Measurements from ENCODE around the gene SP100. TPM values are rescaled to one million over a fixed set of nuclear protein-coding genes. Genes with fewer than 3 reads are reported as not detected.
"Not testable (repeated sequence)": the region's sequence is repeated elsewhere in the genome, so short reads cannot be mapped to it uniquely, and the experiment has no call there.

The SP100 gene
- total RNA-seq, 2 donors from 2014 or later: 53.1 to 72.8 TPM

DNA sequence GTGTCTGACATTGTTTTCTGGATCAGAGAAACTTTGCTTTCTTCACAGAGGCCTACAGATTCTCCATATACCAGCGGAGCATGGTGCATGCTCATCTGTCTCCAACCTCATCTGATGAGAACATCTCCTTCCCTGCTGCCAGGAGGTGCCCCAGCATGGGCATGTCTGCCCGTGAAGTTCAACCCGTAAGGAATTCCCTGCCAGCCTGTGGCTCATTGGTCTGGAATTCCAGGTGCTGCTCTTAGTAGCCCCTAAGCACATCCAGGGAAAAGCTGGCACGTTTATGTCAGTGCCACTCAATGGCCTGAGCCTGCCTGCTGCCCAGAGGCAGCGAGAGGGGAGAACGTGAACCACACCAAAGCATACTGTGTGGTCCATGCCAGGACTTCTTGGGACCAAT, 1.7 kb upstream of the SP100 start:
- ATAC-seq: no peak
- intact Hi-C loops (cut with DNase I): loop anchor here in 1 of 2 donors (10.0 kb wide), 1 partner anchor 190 kb away; the partner anchor contains the start of gene SP140
- DNase-seq: no peak

DNA sequence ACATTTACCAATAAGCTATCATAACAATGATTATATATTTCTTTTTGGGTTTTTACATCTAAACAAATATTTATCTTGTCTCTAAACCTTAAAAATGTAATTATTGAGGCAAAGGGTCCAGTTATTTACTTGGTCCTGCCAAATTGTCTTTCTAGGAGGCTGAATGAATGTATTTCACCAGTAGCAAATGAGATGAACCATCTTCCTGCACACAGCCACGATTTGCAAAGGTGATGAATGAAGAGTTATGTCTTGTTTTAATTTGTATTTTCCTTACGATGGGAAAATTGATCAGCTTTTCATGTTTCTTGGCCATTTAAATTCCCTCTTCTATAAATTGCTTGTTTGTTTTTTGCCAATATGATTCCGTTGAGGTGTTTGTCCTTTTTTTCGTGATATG, 1.4 kb downstream of the SP100 start:
- intact Hi-C loops (cut with DNase I): loop anchor here in 1 of 2 donors (10.0 kb wide), 1 partner anchor 193 kb away; the partner anchor contains the start of gene SP140
- DNase-seq: no peak
- ATAC-seq: no peak

DNA sequence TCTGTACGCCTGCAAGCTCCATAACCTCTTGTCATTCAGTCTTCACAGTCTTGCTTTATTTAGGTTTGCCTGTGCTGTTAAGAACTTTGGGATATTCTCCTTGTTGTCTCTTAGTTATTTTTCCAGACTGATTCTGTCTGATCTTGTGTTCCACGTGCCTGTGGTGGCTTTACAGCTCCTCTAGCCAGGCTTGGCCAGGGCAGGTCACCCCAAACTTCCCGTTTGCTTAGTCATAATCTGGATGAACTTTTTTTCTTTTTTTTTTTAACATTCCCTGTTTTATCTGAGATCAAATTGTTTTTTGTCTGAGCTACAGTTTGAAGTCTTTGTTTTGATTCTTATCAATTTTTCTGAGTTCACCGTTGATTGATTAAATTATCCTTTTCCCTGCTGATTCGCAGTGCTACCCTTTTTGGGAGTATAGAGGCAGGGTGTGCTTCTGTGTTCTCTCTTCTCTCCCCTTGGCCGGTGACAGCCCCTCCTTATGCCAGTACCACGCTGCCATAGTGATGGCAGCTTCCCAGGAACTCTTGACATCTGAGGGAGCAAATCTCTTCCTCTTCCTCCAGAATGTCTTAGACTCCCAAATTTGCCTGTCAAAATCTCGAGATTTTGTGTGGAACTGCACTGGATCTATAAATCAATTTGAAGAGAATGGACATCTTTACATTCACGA, 2.5 kb downstream of the SP100 start:
- DNase-seq (peak; percentile 40), ATAC-seq (peak; percentile 26 to 60)
- intact Hi-C loops (cut with DNase I): loop anchor here in 1 of 2 donors (10.0 kb wide), 1 partner anchor 194 kb away; the partner anchor contains the start of gene SP140

DNA sequence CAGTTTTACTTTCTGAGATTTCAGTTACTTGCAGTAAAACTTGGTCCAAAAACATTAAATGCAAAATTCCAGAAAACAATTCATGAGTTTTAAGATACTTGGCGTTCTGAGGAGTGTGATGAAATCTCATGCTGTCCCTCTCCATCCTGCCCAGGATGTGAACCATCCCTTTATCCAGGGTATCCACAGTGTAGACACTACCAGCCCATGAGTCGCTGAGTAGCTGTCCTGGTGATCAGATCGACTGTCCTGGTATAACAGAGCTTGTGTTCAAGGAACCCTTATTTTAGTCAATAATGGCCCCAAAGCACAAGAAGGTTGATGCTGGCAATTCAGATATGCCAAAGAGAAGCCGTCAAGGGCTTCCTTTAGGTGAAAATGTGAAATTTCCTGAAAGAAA, 3.2 kb downstream of the SP100 start:
- ATAC-seq (no peak), DNase-seq (no peak)
- intact Hi-C loops (cut with DNase I): loop anchor here in 1 of 2 donors (10.0 kb wide), 1 partner anchor 194 kb away; the partner anchor contains the start of gene SP140

DNA sequence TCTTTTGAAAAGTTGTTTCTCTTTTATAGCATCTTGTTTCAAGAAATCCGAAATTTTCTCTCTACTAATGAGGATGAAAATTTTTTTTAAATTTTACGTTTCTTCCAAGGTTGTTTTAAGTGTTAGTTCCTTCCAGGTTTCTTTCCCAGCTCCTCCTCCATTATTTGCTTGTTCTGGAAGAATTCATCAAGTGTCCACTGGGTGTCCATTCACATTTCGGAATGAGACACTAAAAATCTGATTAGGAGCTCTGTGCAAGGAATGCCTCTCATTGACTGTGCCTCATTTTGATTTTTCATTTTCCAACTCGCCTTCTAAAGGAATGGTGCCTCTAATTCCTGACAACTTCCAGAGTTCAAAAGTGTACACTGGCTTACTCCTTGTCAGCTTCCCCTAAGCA, 6.1 kb downstream of the SP100 start:
- DNase-seq (no peak), ATAC-seq (no peak)
- intact Hi-C loops (cut with DNase I): no loop called here

DNA sequence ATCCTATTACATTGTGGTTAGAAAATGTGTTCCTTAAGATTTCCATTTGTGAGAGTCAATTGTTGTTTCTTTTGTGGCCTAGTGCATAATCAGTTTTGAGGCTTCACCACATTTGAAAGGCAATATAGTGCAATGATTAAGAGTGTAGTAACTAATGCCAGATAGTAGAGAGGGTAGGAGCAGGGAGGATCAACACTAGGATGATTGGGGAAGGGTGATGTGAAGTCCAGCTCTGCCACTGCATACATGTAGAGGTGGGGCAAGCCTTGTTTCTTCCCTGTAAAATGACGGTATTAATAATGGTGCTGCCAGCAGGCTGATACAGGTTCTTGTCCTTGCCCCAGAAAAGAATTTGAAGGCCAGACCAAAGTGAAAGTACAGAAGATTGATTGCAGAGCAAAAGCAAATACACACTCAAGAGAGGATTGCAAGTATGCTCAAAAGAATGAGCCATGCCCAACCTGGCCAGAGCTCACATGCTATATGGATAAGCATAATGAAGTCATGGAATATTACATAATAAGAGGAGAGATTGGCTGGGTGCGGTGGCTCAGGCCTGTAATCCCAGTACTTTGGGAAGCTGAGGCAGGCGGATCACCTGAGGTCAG, 8.0 kb downstream of the SP100 start:
- peak in 1 of 2 donors; percentile 27 for ATAC-seq
- DNase-seq: no peak
- intact Hi-C loops (cut with DNase I): no loop called here

DNA sequence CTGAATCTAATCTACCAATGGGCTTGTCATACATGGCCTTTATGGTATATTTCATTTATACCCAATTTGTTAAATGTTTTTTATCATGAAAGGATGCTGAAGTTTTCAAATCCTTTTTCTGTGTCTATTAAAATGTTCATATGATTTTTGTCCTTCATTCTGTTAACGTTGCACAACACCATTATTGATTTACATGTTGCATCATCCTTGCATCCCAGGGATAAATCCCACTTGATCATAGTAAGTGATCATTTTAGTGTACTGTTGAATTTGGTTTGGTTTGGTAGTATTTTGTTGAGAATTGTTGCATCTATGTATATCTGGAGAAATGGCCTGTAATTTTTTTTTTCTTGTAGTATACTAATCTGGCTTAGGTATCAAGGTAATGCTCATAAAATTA, 9.4 kb downstream of the SP100 start:
- no peak for ATAC-seq
- no peak for DNase-seq
- intact Hi-C loops (cut with DNase I): no loop called here

DNA sequence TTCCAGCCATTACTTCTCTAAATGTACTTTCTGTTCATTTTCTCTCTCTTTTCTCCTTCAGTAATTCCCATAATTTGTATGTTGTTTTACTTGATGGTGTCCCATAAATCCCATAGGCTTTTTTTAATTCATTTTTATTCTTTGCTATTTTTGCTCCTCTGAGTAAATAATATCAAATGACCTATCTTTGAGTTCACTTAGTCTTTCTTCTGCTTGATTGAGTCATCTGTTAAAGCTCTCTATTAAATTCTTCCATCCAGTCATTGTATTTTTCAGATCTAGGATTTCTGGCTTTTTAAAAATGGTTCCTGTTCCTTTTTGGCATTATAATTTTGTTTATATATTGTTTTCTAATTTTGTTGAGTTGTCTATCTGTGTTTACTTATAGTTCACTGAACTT, 13.5 kb downstream of the SP100 start:
- DNase-seq (no peak), ATAC-seq (no peak)
- intact Hi-C loops (cut with DNase I): no loop called here

DNA sequence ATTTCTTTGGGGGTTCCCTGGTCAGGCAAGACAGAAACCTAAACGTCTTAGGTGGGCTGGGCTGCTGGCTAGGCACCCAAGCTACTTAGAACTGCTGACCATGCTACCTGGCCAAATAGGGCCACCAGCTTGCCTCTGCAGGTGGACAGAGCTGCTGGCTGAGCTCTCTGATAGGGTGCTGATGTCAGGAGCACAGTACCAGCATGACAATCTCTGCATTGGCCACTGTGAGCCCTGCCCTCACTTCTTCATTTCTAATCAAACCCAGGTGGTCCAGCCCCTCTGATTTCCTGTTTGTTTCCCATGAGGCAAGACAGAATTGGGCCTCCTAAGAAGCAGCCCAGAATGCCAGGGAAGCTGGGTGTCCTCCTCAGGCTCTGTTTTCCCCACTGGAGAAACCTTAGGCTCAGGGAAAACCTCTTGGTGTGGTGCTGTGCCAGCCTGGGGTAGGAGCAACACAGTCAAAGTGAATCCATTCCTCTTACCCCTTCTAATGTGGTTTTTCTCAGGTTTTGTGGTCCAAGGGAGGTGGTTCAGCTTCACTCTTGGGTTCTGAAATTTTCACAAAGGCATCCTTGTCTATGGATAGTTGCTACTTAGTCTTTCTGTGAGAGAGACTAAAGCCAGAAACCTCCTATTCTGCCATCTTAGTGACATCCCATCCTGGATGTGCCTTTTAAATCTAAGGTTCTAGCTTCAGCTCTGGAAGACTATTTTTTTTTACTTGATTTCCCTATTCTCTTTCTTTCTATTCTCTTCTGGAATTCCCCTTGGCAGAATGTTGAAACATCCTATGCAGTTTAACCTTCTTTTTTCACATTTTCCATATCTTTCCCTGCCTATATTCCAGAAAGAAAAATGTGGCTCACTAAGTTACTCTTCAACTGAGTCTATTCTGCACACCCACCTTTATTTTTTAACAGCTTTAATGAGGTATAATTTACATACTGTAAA, 15.2 kb downstream of the SP100 start:
- no peak for DNase-seq
- intact Hi-C loops (cut with DNase I): no loop called here
- ATAC-seq: no peak

DNA sequence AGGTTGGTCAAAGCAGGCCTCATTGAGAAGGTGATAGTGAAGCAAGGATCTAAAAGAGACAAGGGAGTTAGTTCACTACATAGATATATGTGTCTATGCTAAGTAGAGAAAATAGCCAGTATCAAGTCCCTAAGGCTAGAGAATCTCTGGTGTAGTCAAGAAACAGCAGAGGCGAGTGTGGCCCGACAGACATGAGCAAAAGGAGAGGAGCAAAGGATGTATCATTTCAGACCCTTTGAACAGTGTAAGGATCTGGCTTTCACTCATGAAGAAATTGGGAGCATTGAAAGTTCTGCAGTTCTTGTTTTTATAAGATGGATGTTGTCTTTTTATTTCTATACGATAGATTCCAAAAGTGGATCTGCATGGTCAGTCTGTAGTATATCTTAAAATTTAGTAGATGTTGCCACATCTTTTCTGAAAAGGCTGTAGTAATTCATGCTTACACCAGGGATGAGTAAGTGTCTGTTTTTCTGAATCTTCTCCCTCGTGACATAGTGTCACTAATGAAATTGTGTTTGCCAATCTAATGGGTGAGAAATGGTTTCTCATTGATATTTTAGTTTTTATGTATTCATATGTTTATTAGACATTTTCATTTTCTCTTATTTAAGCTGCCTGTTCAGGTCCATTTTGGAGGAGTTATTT, 18.8 kb downstream of the SP100 start:
- ATAC-seq: no peak
- intact Hi-C loops (cut with DNase I): no loop called here
- no peak for DNase-seq

DNA sequence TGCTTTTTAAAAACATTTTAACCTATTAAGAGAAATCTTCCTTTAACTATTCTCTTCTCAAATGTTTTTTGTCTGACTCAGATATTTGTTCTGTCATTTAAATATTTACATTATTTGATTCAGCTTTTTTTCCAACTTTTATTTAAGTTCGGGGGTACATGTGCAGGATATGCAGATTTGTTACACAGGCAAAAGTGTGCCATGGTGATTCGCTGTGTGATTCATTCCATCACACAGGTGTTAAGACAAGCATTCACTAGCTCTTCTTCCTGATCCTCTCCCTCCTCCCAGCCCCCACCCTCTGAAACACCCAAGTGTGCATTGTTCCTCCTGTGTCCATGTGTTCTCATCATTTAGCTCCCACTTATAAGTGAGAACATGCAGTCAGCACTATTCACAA, 19.4 kb downstream of the SP100 start:
- no peak for ATAC-seq
- intact Hi-C loops (cut with DNase I): no loop called here
- DNase-seq: no peak

DNA sequence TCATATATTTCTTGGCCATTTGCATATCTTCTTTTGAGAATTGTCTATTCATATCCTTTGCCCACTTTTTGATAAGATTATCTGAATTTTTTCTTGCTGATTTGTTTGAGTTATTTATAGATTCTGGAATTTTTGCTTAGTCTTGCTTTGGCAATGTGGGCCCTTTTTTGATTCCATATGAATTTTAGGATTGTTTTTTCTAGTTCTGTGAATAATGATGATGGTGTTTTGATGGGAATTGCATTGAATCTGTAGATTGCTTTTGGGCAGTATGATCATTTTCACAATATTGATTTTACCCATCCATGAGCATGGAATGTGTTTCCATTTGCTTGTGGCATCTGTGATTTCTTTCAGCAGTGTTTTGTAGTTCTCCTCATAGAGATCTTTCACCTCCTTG, 23.1 kb downstream of the SP100 start:
- ATAC-seq; DNase-seq; intact Hi-C loops (cut with DNase I): not testable (repeated sequence)

DNA sequence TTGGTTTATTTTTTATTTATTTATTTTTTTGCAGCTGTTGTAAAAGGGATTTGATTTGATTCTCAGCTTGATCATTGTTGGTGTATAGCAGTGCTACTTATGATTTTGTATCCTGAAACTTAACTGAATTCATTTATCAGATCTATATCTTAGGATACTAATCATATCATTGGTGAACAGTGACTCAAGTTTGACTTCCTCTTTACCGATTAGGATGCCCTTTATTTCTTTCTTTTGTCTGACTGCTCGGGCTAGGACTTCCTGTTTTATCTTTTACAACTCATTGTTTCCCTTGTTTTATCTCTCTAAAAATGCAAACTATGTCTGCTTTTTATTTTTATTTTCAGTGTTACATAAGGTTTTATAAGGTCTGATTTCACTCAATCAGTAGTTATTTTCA, 23.6 kb downstream of the SP100 start:
- intact Hi-C loops (cut with DNase I): no loop called here
- DNase-seq: no peak
- ATAC-seq: no peak

DNA sequence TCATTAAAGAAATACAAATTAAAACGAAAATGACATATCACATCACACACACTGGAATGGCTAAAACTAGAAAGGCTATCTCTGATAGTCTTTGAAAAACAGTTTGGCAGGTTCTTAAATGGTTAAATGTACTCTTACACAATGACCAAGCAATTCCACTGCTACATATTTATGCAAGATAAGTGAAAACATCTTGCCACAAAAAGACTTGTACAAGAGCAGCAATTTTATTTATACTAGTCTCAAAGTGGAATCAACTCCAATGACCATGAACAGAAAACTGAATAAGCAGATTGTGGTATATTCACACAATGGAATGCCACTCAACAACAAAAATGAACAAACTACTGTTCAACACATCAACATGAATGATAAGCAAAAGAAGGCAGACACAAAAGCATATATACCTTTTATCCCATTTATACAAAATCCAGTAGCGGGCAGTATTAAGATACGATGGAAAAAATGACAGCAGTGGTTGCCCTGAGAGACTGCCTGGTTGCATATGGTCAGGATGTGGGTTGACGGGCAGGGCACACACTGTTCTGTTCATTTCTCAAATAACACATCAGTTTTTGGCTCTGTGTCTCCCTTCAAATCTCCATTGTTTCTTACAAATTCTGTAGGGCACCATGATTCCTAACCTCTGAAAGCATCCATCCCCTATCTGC, 25.4 kb downstream of the SP100 start:
- DNase-seq: peak; percentile 42
- intact Hi-C loops (cut with DNase I): no loop called here
- ATAC-seq: peak in 1 of 2 donors; percentile 64

DNA sequence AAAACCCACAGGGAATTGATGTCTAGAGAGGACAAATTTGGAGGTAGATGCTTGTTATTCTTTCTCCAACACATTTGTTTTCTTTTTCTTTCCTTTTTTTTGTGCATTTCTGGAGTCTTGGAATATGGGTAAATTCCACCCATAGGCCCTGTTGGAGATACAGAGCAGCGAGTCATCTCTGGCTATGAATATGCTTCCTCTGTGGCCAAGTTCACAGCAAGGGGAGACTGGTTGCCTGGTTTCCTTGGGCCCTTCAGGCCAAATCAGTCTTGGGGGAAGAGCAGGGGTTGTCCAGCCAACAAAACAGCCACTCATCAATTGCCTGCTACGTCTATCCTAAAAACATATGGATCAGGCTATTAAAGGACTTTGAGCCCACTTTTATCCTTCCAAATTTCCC, 27.5 kb downstream of the SP100 start:
- no peak for ATAC-seq
- intact Hi-C loops (cut with DNase I): no loop called here
- no peak for DNase-seq

DNA sequence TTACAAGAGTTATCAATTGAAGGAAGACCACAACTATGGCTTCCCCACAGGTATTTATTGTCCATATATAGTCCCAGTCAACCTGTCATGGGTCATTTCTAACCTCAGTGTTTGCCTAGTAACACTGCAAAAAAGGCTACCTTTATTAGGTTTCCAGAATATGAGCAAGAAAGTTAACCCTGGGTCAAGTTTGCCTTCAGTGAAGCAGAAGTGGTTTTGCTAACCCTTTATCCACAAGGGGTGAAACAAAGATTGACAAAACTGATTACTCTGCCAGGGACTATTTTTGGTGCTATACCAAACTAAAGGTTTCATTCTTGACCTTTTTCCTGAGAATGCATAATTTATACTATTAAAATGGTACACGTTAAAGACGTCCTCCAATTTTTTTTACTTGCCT, 28.8 kb downstream of the SP100 start:
- no peak for ATAC-seq
- intact Hi-C loops (cut with DNase I): no loop called here
- no peak for DNase-seq

DNA sequence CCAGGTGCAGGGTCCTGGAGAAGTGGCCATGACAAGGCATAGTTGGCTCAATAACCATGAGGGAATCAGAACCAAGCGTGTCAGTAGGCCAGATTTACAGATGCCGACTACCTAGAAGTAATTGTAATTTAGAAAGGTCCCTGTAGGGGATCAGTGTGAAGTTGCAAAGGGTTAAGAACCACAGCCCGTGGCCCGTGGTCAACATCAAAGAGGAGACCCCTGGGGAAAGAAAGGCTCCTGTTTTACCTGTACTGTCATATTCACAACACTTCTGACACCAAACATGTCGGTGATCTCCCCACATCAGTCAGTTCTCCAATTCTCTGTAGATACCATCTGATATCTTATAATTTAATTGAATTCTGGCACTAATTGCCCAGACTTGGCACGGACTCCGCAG, 31.0 kb downstream of the SP100 start:
- no peak for ATAC-seq
- intact Hi-C loops (cut with DNase I): no loop called here

DNA sequence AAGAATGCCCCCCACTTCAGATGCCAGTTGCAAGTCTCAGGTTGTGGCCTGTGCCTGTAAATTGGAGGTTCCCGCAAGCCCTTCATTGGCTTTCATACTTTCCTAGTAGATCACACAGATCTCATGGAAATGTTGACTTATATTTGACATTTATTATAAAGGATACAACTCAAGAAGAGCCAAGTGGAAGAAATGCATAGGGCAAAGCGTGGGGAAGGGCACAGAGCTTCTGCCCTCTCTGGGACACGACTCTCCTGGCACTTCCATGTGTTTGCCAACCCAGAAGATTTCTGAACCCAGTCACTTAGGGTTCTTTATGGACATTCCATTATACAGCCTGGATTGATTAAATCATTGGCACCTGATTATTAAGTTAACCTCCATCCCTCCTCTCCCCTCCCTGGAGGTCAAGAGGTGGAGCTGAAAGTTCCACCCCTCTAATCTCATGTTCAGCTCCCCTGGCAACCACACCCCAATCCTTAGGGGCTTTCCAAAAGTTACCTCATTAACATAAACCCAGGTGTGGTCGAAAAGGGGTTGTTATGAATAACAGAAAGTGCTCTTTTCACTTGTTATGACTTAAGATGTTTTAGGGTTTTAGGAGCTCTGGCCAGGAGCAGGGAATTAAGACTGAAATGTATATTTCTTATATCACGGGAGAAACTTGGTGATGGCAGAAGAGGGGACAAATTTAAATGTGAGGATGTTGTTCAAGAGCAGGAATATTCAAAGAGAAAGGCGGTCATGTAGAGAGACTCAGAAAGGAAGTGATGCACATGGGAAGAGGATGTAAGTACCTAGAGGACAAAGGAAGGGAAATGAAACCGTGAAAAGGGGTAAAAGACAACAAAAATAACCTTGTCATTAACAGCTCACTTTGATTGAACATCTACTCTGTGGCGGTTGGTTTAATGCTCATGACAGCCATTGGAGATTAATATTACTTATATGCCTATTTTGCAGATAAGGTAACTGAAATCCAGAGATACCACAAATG, 31.8 kb downstream of the SP100 start:
- ATAC-seq (no peak), DNase-seq (no peak)
- intact Hi-C loops (cut with DNase I): no loop called here

More for the DNA sequence above, 31.0 kb downstream of the SP100 start:
- no peak for DNase-seq
